Brain microvascular endothelial cell (primary cell): ENCODE data around the gene PCDH11Y.
"Not testable (repeated sequence)": the region's sequence is repeated elsewhere in the genome, so short reads cannot be mapped to it uniquely, and the experiment has no call there.

Source experiments
- DNase-seq: peaks from one replicate; pipeline ENCODE4 v3.0.0-alpha.2; 2020
- H3K27ac ChIP-seq: fragments of 250-450 bp; sonication (Bioruptor Pico); 2 replicates; pipeline ENCODE4 v1.5.1; 2020; ENCODE audit warnings: mild to moderate bottlenecking, moderate library complexity
- H3K27me3 ChIP-seq: fragments of 250-450 bp; sonication (Bioruptor Pico); replicated peaks from 2 replicates; pipeline ENCODE4 v1.5.1; 2020; ENCODE audit warnings: mild to moderate bottlenecking
- H3K36me3 ChIP-seq: fragments of 250-450 bp; sonication (Bioruptor Pico); replicated peaks from 2 replicates; pipeline ENCODE4 v1.5.1; 2020; ENCODE audit warnings: mild to moderate bottlenecking
- H3K4me3 ChIP-seq: 2 replicates; pipeline ENCODE4 v1.5.1; 2011; ENCODE audit warnings: low read depth, mild to moderate bottlenecking, control low read depth, low read length, moderate library complexity
- in situ Hi-C: cut with HindIII; loops from 2 replicates; pipeline ENCODE4 v1.10.0; 2017; ENCODE audit warnings: low sequenced_read_pairs, low pct_ligation_motif_present

Gene PCDH11Y

GRCh38 chrY:5709788-5710381 is 709.8 kb downstream of the PCDH11Y start:
- in situ Hi-C loops, H3K36me3 ChIP-seq, H3K27ac ChIP-seq, DNase-seq, H3K27me3 ChIP-seq, H3K4me3 ChIP-seq: not testable (repeated sequence)

DNA sequence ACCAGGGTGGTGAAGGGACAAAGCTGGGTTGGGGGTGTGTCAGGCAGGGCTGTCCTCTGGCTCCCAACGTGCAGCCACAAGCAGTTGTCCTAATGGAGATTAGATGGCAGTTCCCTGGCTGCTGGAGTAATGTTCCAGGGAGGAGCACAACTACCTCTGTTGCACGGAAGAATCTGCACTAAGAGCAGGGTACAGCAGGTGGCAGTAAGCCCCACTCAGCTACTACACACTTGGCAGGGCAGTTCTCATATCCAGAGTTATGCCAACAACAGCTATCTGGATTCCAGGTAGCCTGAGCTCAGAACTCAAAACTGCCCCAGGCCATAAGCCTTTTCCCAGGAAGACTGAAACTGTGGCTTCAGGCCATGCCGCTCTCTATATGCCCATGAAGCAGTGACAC is 761.3 kb downstream of the PCDH11Y start:
- H3K27me3 ChIP-seq, H3K27ac ChIP-seq, DNase-seq, H3K36me3 ChIP-seq, in situ Hi-C loops, H3K4me3 ChIP-seq: not testable (repeated sequence)

DNA sequence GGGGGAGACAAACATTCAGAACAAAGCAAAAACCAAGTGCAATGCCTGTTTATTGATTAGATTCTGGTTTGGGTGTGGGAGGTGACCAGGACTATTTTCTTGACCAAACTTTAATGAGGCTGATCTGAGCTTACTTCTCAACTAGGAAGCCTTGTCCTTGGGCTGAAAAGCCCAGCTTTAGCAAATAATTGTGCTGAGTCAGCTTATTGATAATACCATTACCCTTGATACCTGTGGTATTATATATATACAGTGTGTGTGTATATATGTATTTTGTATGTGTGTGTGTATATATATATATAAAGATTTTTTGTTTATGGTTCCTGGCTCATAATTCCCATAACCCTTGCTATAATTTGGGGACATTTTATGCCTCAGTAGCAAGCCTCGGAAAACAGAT is 776.4 kb downstream of the PCDH11Y start:
- DNase-seq, H3K4me3 ChIP-seq, H3K36me3 ChIP-seq, in situ Hi-C loops, H3K27ac ChIP-seq, H3K27me3 ChIP-seq: not testable (repeated sequence)
